GM10266 (cell line): Measurements from ENCODE around the gene SF3B1.
"Not testable (repeated sequence)": the region's sequence is repeated elsewhere in the genome, so short reads cannot be mapped to it uniquely, and the experiment has no call there.

Experiments used
- DNase-seq: peaks from one replicate; pipeline ENCODE4 v3.0.0; 2012; ENCODE audit errors: extremely low spot score
- CTCF ChIP-seq: IDR thresholded peaks from 2 replicates; pipeline ENCODE4 v1.5.1; 2012; ENCODE audit warnings: mild to moderate bottlenecking, low read depth; ENCODE audit not compliant: control insufficient read depth, insufficient read depth; ENCODE audit errors: missing control alignments

Gene SF3B1

GRCh38 chr2:197348721-197349360 lies 86.0 kb downstream of the SF3B1 start:
- TF ChIP-seq CTCF = no peak
- DNase-seq = no peak

DNA sequence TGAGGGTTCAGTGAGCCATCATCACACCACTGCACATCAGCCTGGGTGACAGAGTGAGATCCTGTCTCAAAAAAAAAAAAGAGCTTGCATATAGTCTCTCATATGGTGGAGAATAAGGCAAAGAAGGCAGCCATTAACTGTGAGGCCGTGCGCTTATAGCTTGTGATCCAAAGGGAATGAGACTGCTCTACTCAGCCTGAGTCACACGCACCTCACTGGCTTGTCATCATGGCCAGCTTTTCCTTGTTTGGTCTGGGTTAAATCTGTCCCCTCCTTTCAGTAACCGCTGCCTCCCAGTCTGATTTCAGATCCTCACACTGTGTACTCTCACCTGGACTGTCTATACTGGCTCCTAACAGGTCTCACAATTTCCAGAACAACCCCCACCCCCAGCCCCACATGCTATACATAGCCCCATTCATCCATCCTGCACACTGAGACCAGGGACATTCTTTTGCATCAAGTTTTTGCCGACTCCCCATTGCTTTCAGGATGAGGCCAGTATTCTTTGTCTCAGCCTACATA lies 88.9 kb downstream of the SF3B1 start:
- TF ChIP-seq CTCF = no peak
- DNase-seq = no peak

DNA sequence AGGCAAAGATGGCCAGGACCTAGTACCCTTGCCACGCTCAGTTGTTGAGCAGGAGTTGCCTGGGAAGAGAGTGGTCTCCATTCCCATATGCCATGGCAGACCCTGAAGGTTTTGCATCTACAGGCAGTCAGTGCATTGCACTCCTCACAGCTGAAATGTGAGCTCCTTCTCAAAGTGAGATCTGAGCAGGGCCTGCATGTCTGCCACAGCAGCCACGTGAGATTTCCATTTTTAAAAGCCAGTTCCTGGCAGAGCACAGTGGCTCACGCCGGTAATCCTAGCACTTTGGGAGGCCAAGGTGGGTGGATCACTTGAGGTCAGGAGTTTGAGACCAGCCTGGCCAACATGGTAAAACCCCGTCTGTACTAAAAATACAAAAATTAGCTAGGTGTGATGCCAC lies 90.9 kb downstream of the SF3B1 start:
- DNase-seq = not testable (repeated sequence)

- TF ChIP-seq CTCF = no peak
- DNase-seq = no peak
These were observed 94.2 kb downstream of the SF3B1 start for GRCh38 chr2:197340591-197340990.
